Limb (tissue), 2 donors: Measurements from ENCODE around the gene ZP4.
"Not testable (repeated sequence)": the region's sequence is repeated elsewhere in the genome, so short reads cannot be mapped to it uniquely, and the experiment has no call there.

Experiments
- DNase-seq, 2 donors: peaks; one replicate each; pipeline ENCODE4 v3.0.0-alpha.2; 2016; ENCODE audit errors: extremely low spot score in 2 of 2

Gene ZP4

GRCh38 chr1:237878406-237878805 is 12.3 kb downstream of the ZP4 start:
- no peak for DNase-seq

- no peak for DNase-seq
These were observed 13.1 kb downstream of the ZP4 start for GRCh38 chr1:237877631-237878030.

- no peak for DNase-seq
These were observed 15.4 kb downstream of the ZP4 start for GRCh38 chr1:237875291-237875690.

- DNase-seq: no peak
These were observed 17.1 kb downstream of the ZP4 start for GRCh38 chr1:237873487-237874211.

- DNase-seq: no peak
These were observed 21.7 kb downstream of the ZP4 start for GRCh38 chr1:237868817-237869600.

GRCh38 chr1:237867380-237867888 is 23.3 kb downstream of the ZP4 start:
- DNase-seq: no peak

GRCh38 chr1:237864338-237865244 is 26.1 kb downstream of the ZP4 start:
- peak; percentile 48 to 81 for DNase-seq

- DNase-seq: no peak
These were observed 27.5 kb downstream of the ZP4 start for GRCh38 chr1:237863234-237863633.

GRCh38 chr1:237861944-237862343 is 28.8 kb downstream of the ZP4 start:
- DNase-seq: no peak

GRCh38 chr1:237858992-237859391 is 31.7 kb downstream of the ZP4 start:
- no peak for DNase-seq

- DNase-seq: no peak
These were observed 33.3 kb downstream of the ZP4 start for GRCh38 chr1:237857455-237857854.

- DNase-seq: no peak
These were observed 38.4 kb downstream of the ZP4 start for GRCh38 chr1:237852342-237852741.

- peak in 1 of 2 donors; percentile 65 for DNase-seq
These were observed 39.4 kb downstream of the ZP4 start for GRCh38 chr1:237851210-237851845.

- DNase-seq: not testable (repeated sequence)
These were observed 47.2 kb downstream of the ZP4 start for GRCh38 chr1:237843516-237843915.

- DNase-seq: no peak
These were observed 49.2 kb downstream of the ZP4 start for GRCh38 chr1:237841485-237841884.

GRCh38 chr1:237838904-237839534 is 51.7 kb downstream of the ZP4 start:
- DNase-seq: no peak

- DNase-seq: no peak
These were observed 52.4 kb downstream of the ZP4 start for GRCh38 chr1:237838320-237838719.

GRCh38 chr1:237834461-237834860 is 56.3 kb downstream of the ZP4 start:
- DNase-seq: no peak

GRCh38 chr1:237834048-237834447 is 56.7 kb downstream of the ZP4 start:
- DNase-seq: no peak

GRCh38 chr1:237832858-237833257 is 57.9 kb downstream of the ZP4 start:
- DNase-seq: no peak
